ENCODE data around the gene CYP2A6.

GRCh38 chr19:40806423-40807146, 43.7 kb downstream of the CYP2A6 start:
- TF ChIP-seq, protein P1, sequence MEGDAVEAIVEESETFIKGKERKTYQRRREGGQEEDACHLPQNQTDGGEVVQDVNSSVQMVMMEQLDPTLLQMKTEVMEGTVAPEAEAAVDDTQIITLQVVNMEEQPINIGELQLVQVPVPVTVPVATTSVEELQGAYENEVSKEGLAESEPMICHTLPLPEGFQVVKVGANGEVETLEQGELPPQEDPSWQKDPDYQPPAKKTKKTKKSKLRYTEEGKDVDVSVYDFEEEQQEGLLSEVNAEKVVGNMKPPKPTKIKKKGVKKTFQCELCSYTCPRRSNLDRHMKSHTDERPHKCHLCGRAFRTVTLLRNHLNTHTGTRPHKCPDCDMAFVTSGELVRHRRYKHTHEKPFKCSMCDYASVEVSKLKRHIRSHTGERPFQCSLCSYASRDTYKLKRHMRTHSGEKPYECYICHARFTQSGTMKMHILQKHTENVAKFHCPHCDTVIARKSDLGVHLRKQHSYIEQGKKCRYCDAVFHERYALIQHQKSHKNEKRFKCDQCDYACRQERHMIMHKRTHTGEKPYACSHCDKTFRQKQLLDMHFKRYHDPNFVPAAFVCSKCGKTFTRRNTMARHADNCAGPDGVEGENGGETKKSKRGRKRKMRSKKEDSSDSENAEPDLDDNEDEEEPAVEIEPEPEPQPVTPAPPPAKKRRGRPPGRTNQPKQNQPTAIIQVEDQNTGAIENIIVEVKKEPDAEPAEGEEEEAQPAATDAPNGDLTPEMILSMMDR (IDR thresholded peaks at IDR 0.05): peak; percentile 46
- TF ChIP-seq ZFX (IDR thresholded peaks at IDR 0.05; ENCODE audit: borderline replicate concordance): no peak
